Ishikawa (cell line): ENCODE results near the gene MACF1.

Experiments
- CEBPB ChIP-seq: IDR thresholded peaks from 2 replicates; pipeline ENCODE4 v1.6.1; 2012
- CREB1 ChIP-seq: IDR thresholded peaks from 2 replicates; pipeline ENCODE4 v1.6.1; 2012; ENCODE audit warnings: low read depth
- EGR1 ChIP-seq: IDR thresholded peaks from 2 replicates; pipeline ENCODE4 v1.6.1; 2012
- EP300 ChIP-seq: IDR thresholded peaks from 2 replicates; pipeline ENCODE4 v1.6.1; 2012; ENCODE audit warnings: borderline replicate concordance
- FOXM1 ChIP-seq: IDR thresholded peaks from 2 replicates; pipeline ENCODE4 v1.6.1; 2012; ENCODE audit warnings: low read depth, borderline replicate concordance
- NFIC ChIP-seq: IDR thresholded peaks from 2 replicates; pipeline ENCODE4 v1.6.1; 2012
- RAD21 ChIP-seq: IDR thresholded peaks from 2 replicates; pipeline ENCODE4 v1.6.1; 2012; ENCODE audit warnings: low read depth
- TAF1 ChIP-seq: IDR thresholded peaks from 2 replicates; pipeline ENCODE4 v1.6.1; 2012; ENCODE audit warnings: low read depth, mild to moderate bottlenecking
- TCF12 ChIP-seq: IDR thresholded peaks from 2 replicates; pipeline ENCODE4 v1.6.1; 2012; ENCODE audit warnings: low read depth
- TEAD4 ChIP-seq: IDR thresholded peaks from 2 replicates; pipeline ENCODE4 v1.6.1; 2012
- YY1 ChIP-seq: IDR thresholded peaks from 2 replicates; pipeline ENCODE4 v1.6.1; 2012; ENCODE audit warnings: low read depth
- ZBTB7A ChIP-seq: IDR thresholded peaks from 2 replicates; pipeline ENCODE4 v1.6.1; 2012; ENCODE audit warnings: low read depth
- TF ChIP-seq, protein P1 (sequence below): IDR thresholded peaks from 2 replicates; pipeline ENCODE4 v1.6.1; 2012
- TF ChIP-seq, protein P2 (sequence below): IDR thresholded peaks from 2 replicates; pipeline ENCODE4 v1.6.1; 2012; ENCODE audit warnings: low read depth, mild to moderate bottlenecking
- TF ChIP-seq, protein P3 (sequence below): IDR thresholded peaks from 2 replicates; pipeline ENCODE4 v1.6.1; 2012

Gene MACF1

DNA sequence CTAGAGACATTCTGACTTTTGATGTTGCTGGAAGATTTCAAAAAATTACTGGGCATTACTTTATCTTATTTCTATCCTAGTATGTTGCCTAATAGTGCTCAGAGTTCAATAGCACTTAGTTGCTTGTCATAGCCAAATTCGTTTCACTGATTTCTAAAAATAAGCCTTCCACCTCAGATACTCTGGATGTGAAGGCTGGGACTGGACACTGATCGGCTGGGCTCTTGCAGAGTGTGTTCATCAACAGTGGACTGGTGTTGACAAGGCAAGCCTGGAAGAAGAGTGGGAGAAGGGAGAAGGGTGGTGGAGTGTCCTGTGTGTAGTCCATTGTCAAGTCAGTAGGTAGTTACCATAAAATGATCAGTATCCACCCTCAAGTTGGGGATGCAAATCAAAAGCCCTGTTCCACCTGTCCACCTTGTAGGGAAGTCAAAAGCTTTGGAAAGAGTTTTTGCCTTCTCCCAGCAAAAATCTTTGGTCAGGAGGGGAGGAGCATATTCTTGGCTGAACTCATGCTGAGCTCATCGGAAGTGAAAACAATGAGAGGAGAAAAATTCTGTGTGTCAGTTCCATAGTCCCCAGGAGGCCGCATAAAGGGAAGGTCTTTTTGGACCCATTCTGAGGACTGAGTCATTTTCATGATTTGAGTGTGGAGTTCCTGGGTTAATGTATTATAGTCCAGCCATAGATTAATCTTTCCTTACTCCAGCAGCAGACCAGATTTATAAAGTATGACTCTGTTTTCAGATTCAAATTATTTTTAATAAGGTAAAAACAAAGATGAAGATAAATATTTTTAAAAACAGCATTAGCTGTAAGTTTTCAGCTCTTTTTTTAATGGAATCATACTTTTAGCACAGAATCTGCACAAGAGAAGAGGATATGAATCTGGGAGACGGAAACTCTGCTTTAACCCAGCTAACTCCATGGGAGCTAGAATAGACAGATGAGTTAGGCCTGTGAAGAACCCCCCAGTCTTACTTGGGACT is 187.5 kb downstream of the MACF1 start:
- TF ChIP-seq FOXM1: peak; percentile 90
- TF ChIP-seq YY1: no peak
- peak; percentile 92 for TF ChIP-seq EP300
- peak; percentile 89 for TF ChIP-seq NFIC
- peak; percentile 13; the same call in 1 of the 2 replicates for TF ChIP-seq RAD21
- no peak for TF ChIP-seq CREB1
- TF ChIP-seq TCF12: peak; percentile 90
- TF ChIP-seq, protein P1, sequence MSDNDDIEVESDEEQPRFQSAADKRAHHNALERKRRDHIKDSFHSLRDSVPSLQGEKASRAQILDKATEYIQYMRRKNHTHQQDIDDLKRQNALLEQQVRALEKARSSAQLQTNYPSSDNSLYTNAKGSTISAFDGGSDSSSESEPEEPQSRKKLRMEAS: peak; percentile 17; the same call in 1 of the 2 replicates
- TF ChIP-seq, protein P2, sequence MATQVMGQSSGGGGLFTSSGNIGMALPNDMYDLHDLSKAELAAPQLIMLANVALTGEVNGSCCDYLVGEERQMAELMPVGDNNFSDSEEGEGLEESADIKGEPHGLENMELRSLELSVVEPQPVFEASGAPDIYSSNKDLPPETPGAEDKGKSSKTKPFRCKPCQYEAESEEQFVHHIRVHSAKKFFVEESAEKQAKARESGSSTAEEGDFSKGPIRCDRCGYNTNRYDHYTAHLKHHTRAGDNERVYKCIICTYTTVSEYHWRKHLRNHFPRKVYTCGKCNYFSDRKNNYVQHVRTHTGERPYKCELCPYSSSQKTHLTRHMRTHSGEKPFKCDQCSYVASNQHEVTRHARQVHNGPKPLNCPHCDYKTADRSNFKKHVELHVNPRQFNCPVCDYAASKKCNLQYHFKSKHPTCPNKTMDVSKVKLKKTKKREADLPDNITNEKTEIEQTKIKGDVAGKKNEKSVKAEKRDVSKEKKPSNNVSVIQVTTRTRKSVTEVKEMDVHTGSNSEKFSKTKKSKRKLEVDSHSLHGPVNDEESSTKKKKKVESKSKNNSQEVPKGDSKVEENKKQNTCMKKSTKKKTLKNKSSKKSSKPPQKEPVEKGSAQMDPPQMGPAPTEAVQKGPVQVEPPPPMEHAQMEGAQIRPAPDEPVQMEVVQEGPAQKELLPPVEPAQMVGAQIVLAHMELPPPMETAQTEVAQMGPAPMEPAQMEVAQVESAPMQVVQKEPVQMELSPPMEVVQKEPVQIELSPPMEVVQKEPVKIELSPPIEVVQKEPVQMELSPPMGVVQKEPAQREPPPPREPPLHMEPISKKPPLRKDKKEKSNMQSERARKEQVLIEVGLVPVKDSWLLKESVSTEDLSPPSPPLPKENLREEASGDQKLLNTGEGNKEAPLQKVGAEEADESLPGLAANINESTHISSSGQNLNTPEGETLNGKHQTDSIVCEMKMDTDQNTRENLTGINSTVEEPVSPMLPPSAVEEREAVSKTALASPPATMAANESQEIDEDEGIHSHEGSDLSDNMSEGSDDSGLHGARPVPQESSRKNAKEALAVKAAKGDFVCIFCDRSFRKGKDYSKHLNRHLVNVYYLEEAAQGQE: no peak
- TF ChIP-seq TEAD4: peak; percentile 74

DNA sequence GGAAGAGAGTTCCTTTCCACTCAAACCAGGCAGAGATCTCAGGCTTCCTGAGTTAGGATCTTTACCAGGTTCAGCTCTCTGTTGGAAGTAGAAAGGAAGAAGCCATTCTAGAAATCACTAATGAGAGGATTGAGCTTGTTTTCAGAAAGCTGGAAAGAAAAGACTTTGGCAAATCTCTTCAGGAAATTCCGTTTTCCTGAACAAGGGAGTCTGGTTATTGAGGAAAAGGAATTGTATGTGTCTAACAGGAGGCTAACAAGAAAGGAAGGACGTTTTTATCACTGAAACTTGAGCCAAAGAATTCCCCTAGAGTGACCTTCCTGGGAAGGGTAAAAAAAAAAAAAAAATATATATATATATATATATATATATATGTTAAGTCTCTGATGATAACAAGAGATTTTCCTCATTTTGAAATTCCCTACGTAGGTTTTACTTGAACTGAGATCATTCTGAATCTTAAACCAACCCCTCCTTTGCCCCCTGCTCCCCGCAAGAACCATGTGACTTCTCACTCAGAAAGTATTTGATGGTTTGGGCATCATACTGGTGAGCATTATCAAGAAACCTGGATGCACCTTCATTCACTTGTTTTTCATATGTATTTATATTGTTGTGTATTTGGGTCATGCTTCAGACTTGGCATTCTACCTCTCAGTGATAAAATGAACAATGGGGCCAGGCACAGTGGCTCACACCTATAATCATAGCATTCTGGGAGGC is 188.5 kb downstream of the MACF1 start:
- TF ChIP-seq FOXM1 (no peak), TAF1 (no peak), TCF12 (no peak), CREB1 (no peak), CEBPB (no peak), EP300 (no peak)
- TF ChIP-seq, protein P3, sequence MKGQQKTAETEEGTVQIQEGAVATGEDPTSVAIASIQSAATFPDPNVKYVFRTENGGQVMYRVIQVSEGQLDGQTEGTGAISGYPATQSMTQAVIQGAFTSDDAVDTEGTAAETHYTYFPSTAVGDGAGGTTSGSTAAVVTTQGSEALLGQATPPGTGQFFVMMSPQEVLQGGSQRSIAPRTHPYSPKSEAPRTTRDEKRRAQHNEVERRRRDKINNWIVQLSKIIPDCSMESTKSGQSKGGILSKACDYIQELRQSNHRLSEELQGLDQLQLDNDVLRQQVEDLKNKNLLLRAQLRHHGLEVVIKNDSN: no peak

DNA sequence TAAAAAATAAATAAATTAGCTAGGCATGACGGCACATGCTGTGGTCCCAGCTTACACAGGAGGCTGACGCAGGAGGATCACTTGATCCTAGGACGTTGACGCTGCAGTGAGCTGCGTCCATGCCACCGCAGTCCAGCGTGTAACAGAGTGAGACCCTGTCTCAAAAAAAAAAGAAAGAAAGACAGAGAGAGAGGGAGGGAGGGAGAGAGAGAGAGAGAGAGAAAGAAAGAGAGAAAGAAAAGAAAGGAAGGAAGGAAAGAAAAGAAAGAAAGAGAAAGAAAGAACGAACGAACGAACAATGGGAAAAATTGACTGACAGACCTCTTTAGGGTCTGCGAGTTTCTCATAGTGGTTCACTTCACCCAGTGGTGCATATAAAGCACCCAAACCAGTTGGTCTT is 189.2 kb downstream of the MACF1 start:
- TF ChIP-seq FOXM1 (no peak), ZBTB7A (no peak), EGR1 (no peak), TAF1 (no peak), CEBPB (no peak), TCF12 (no peak), EP300 (no peak), TEAD4 (no peak), CREB1 (no peak), RAD21 (no peak)
- TF ChIP-seq, protein P3: no peak

DNA sequence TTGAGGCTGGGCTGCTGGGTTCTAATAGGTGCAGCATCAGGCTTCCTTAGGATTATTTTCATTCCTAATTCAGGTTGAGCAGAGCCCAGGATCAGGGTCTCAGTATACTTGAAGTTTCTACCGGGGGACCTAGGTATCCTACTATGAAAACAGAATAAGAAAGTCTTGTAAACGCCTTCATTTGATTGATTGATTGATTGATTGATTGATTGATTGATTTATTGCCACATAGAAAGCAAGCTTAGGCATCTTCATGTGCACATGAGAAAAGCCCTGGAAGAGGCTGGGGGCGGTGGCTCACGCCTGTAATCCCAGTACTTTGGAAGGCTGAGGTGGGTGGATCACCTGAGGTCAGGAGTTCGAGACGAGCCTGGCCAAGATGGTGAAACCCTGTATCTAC is 189.6 kb downstream of the MACF1 start:
- TF ChIP-seq FOXM1 (no peak), NFIC (no peak)

DNA sequence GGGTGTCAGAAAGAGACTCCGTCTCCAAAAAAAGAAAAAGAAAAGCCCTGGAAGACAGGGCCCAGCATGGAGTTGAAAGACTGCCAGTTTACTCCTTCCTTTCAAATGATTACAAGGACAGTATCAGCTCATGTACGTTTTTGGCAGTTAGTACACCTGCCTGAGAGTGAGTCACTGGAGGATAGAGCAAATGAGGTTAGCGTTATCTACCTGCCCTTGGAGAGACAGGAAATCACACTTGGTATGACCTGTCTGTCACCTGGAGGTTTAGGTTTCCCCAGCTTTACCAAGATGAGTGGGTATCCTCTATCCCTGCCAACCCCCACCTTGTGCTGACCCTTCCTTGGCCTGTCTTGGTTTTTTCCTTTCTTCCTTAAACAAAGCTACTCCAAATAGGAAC is 190.1 kb downstream of the MACF1 start:
- TF ChIP-seq RAD21 (no peak), TEAD4 (peak; percentile 8; the same call in 1 of the 2 replicates), NFIC (peak; percentile 80), EP300 (peak; percentile 82; the same call in 1 of the 2 replicates), CEBPB (no peak), EGR1 (no peak), ZBTB7A (no peak), TCF12 (peak; percentile 60; the same call in 1 of the 2 replicates), FOXM1 (peak; percentile 92), YY1 (no peak), TAF1 (no peak), CREB1 (no peak)
- TF ChIP-seq, protein P3: no peak
- TF ChIP-seq, protein P2: no peak
- TF ChIP-seq, protein P1: peak; percentile 35
